SH-SY5Y (cell line): ENCODE measurements around the gene KRT17.

Experiments
- GATA2 ChIP-seq: IDR thresholded peaks from 2 replicates; pipeline ENCODE4 v1.6.1; 2011; ENCODE audit warnings: mild to moderate bottlenecking, low read depth, low read length
- GATA3 ChIP-seq: IDR thresholded peaks from 2 replicates; pipeline ENCODE4 v1.6.1; 2011; ENCODE audit warnings: low read depth, mild to moderate bottlenecking, low read length, moderate library complexity

GRCh38 chr17:41634639-41635038 is 10.3 kb upstream of the KRT17 start:
- TF ChIP-seq GATA3, result no peak
- no peak for TF ChIP-seq GATA2
